Adipocyte (in vitro differentiated cells): Measurements from ENCODE around the gene CDH8.

Source experiments
- DNase-seq: peaks from one replicate; pipeline ENCODE4 v3.0.0-alpha.2; 2015; ENCODE audit warnings: low read depth
- H3K27me3 ChIP-seq: replicated peaks from 2 replicates; pipeline ENCODE4 v1.7.0; 2013; ENCODE audit warnings: mild to moderate bottlenecking, low read length, moderate library complexity; ENCODE audit not compliant: control insufficient read depth, insufficient read depth
- H3K36me3 ChIP-seq: 2 replicates; pipeline ENCODE4 v1.7.0; 2013; ENCODE audit warnings: low read length, mild to moderate bottlenecking, moderate library complexity; ENCODE audit not compliant: control insufficient read depth, insufficient read depth, severe bottlenecking
- H3K4me1 ChIP-seq: 2 replicates; pipeline ENCODE4 v1.7.0; 2013; ENCODE audit warnings: mild to moderate bottlenecking, low read length, moderate library complexity; ENCODE audit not compliant: control insufficient read depth, insufficient read depth
- H3K4me3 ChIP-seq: 2 replicates; pipeline ENCODE4 v1.7.0; 2013; ENCODE audit warnings: mild to moderate bottlenecking, low read length, moderate library complexity
- H3K9ac ChIP-seq: 2 replicates; pipeline ENCODE4 v1.7.0; 2013; ENCODE audit warnings: mild to moderate bottlenecking, low read length, moderate library complexity
- H3K9me3 ChIP-seq: 2 replicates; pipeline ENCODE4 v1.7.0; 2013; ENCODE audit warnings: mild to moderate bottlenecking, low read length, moderate library complexity; ENCODE audit not compliant: control insufficient read depth

CDH8 gene

GRCh38 chr16:61892531-61892930 lies 143.7 kb downstream of the CDH8 start:
- Histone ChIP-seq H3K9ac (no peak overlapping the region), H3K4me1 (peaks cover 3% of the 10 kb centered on the region), H3K4me3 (no peak overlapping the region), H3K36me3 (no peaks in the 10 kb centered on the region), H3K27me3 (no peaks in the 10 kb centered on the region), H3K9me3 (no peaks in the 10 kb centered on the region)
- DNase-seq = no peak

GRCh38 chr16:61891460-61891859 lies 144.8 kb downstream of the CDH8 start:
- peaks cover 5% of the 10 kb centered on the region for H3K9me3 ChIP-seq
- H3K36me3 ChIP-seq = no peaks in the 10 kb centered on the region
- H3K4me3 ChIP-seq = no peak overlapping the region
- H3K9ac ChIP-seq = no peak overlapping the region
- DNase-seq = no peak
- peaks cover 3% of the 10 kb centered on the region for H3K4me1 ChIP-seq
- H3K27me3 ChIP-seq = no peaks in the 10 kb centered on the region

- DNase-seq = no peak
- no peak overlapping the region for H3K4me3 ChIP-seq
- peaks cover 5% of the 10 kb centered on the region for H3K9me3 ChIP-seq
- H3K9ac ChIP-seq = no peak overlapping the region
- no peaks in the 10 kb centered on the region for H3K27me3 ChIP-seq
- H3K4me1 ChIP-seq = peaks cover 3% of the 10 kb centered on the region
- H3K36me3 ChIP-seq = no peaks in the 10 kb centered on the region
Measured at GRCh38 chr16:61890386-61890785, 145.9 kb downstream of the CDH8 start.

GRCh38 chr16:61887903-61888302 lies 148.3 kb downstream of the CDH8 start:
- DNase-seq = no peak

GRCh38 chr16:61885343-61885742 lies 150.9 kb downstream of the CDH8 start:
- Histone ChIP-seq H3K9me3 (peaks cover 5% of the 10 kb centered on the region), H3K4me3 (no peak overlapping the region), H3K4me1 (peaks cover 3% of the 10 kb centered on the region), H3K36me3 (no peaks in the 10 kb centered on the region), H3K9ac (no peak overlapping the region), H3K27me3 (no peaks in the 10 kb centered on the region)
- DNase-seq = no peak

More at GRCh38 chr16:61887903-61888302, 148.3 kb downstream of the CDH8 start:
- H3K9ac ChIP-seq = no peak overlapping the region
- peaks cover 5% of the 10 kb centered on the region for H3K9me3 ChIP-seq
- H3K27me3 ChIP-seq = no peaks in the 10 kb centered on the region
- H3K4me1 ChIP-seq = peaks cover 3% of the 10 kb centered on the region
- H3K36me3 ChIP-seq = no peaks in the 10 kb centered on the region
- H3K4me3 ChIP-seq = no peak overlapping the region

DNA sequence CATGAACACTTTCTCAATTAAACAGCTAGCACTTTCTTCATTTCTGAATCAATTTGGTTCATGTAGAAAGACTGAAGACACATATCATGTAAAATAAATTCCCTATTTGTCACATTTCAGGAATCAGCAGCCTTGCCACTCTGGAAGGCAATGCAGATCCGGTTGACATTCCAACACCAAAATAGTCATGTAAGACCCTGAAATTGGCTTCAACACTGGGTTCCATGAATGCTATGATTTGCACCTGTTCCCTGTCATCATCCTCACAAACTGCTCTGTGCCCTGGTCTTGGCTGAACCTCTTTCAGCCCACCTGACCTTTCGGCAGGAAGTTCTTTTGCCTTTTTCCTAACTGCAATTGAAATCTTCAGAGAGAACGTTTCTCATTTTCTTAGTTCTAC lies 156.9 kb downstream of the CDH8 start:
- no peaks in the 10 kb centered on the region for H3K9me3 ChIP-seq
- DNase-seq = no peak

DNA sequence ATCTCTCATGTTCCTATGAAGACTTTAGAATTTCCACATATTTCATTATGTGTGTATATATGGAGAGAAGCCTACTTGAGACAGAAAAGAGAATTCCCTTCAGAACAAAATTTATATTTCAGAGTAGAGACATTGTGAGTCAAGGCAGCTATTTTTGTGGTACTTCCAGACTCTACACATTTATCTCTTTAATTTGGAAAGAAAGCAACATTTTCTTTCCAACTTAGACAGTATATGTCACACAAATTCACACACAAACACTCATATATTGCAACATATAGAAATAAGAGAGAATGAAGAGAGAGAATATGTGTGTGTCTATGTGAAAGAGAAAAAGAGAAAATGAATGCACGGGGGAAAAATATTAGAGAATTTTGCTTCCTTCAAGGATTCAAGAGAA lies 158.8 kb downstream of the CDH8 start:
- no peak overlapping the region for H3K4me3 ChIP-seq
- no peaks in the 10 kb centered on the region for H3K27me3 ChIP-seq
- H3K36me3 ChIP-seq = no peaks in the 10 kb centered on the region
- DNase-seq = no peak
- no peaks in the 10 kb centered on the region for H3K9me3 ChIP-seq
- H3K9ac ChIP-seq = no peak overlapping the region
- no peaks in the 10 kb centered on the region for H3K4me1 ChIP-seq

More for the DNA sequence above, 156.9 kb downstream of the CDH8 start:
- Histone ChIP-seq H3K27me3 (no peaks in the 10 kb centered on the region), H3K9ac (no peak overlapping the region), H3K4me1 (no peaks in the 10 kb centered on the region), H3K4me3 (no peak overlapping the region), H3K36me3 (no peaks in the 10 kb centered on the region)

GRCh38 chr16:61872778-61873119 lies 163.5 kb downstream of the CDH8 start:
- Histone ChIP-seq H3K9ac (no peak overlapping the region), H3K9me3 (no peaks in the 10 kb centered on the region)

GRCh38 chr16:61871837-61872777 lies 164.1 kb downstream of the CDH8 start:
- no peaks in the 10 kb centered on the region for H3K36me3 ChIP-seq
- H3K27me3 ChIP-seq = no peaks in the 10 kb centered on the region
- no peak overlapping the region for H3K9ac ChIP-seq
- no peaks in the 10 kb centered on the region for H3K9me3 ChIP-seq
- no peak for DNase-seq
- no peak overlapping the region for H3K4me3 ChIP-seq
- no peaks in the 10 kb centered on the region for H3K4me1 ChIP-seq

More at GRCh38 chr16:61872778-61873119, 163.5 kb downstream of the CDH8 start:
- no peaks in the 10 kb centered on the region for H3K27me3 ChIP-seq
- DNase-seq = no peak
- no peaks in the 10 kb centered on the region for H3K36me3 ChIP-seq
- no peak overlapping the region for H3K4me3 ChIP-seq
- H3K4me1 ChIP-seq = no peaks in the 10 kb centered on the region

- Histone ChIP-seq H3K9me3 (no peaks in the 10 kb centered on the region), H3K4me1 (peaks cover 2% of the 10 kb centered on the region), H3K4me3 (no peak overlapping the region), H3K9ac (no peak overlapping the region), H3K36me3 (no peaks in the 10 kb centered on the region), H3K27me3 (no peaks in the 10 kb centered on the region)
- DNase-seq = no peak
Measured at GRCh38 chr16:61862221-61863155, 173.8 kb downstream of the CDH8 start.

DNA sequence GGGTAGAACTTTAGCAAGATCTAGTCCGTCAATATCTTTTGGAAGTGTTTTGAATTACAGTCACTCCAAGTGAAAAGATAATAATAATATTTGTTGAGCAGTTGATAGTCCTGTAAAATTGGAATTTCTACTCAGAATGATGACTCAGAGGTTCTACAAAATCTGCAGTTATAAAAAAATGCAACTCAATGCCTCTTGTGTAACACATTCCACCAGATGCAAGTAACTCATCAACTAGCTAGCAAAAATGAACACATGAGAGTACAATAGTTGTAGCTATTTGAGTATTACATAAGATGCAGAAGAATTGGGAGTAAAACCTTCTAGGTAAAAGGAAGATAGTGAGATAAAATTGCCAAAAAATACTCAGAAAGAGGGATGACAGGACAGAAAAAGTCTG lies 177.2 kb downstream of the CDH8 start:
- Histone ChIP-seq H3K36me3 (no peaks in the 10 kb centered on the region), H3K9ac (no peak overlapping the region), H3K4me1 (peaks cover 2% of the 10 kb centered on the region), H3K27me3 (no peaks in the 10 kb centered on the region), H3K9me3 (no peaks in the 10 kb centered on the region), H3K4me3 (no peak overlapping the region)
- no peak for DNase-seq
